NCI-H226 (cell line): Measurements from ENCODE around the gene VTI1B.
"Not testable (repeated sequence)": the region's sequence is repeated elsewhere in the genome, so short reads cannot be mapped to it uniquely, and the experiment has no call there.

Experiments
- DNase-seq: peaks from one replicate; pipeline ENCODE4 v3.0.0-alpha.2; 2015

Gene VTI1B

DNA sequence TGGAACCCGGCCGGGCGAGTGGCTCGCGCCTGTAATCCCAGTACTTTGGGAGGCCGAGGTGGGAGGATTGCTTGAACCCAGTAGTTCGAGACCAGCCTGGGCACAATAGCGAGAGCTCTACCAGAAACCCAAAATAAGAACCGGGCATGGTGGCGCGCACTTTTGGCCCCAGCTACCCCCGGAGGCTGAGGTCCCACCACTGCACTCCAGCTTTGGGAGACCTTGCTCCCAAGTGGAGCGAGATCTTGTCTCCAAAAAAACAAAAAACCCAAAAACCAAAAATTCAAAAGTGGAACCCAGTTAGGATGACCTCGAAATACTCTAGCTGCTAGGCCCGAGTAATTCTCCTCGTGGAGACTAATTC, 769 bp upstream of the VTI1B start:
- DNase-seq = no peak

DNA sequence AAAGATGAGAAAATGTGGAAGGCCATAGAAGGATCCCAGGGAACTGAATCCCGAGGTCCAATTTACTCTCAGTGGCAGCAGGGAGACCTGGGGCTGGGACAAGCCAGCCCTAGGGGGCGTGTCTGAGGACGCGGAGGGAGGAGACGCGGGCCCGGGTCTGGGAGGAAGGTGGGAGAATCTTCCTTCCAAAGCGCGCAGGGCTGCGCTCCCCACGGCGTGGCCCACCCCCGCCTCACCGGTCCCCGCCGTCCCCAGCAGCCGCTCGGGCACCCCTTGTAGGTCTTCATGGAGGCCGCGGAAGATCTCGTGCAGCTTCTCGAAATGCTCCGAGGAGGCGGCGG, 323 bp downstream of the VTI1B start:
- DNase-seq = peak; percentile 49

DNA sequence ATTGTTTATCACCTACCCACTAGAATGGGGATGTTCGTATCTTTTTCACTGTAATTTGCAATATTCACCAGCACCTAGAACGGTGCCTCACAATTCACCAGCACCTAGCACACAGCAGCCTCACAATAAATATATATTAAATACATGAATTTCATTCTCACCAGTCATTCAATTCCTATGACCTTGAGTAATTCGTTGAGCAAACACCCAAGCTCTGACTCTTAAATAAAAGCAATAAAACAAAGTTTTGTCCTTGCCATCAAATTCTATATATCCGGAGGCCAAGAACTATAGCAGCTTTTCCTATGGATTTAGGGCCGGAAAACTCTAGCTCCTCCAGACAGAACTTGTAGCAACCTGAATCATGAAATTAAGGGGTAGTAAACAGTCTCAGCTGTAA, 981 bp downstream of the VTI1B start:
- DNase-seq = no peak

DNA sequence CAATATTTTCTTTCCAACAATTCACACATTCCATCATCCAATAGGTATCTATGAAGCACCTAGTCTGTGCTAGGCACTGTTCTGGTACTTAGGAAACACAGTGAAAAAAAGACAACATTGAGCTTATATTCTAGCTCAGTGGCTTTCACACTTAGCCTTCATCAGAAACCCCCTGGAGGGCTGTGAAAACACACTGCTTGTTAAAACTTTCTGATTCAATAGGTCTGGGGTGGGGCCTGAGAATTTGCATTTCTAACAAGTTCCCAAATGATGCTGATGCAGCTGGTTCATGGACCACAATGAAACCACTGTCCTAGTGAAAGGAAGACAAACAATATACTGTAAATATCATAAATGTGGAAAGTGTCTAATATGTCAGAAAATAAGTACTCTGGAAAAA, 5.9 kb downstream of the VTI1B start:
- no peak for DNase-seq

DNA sequence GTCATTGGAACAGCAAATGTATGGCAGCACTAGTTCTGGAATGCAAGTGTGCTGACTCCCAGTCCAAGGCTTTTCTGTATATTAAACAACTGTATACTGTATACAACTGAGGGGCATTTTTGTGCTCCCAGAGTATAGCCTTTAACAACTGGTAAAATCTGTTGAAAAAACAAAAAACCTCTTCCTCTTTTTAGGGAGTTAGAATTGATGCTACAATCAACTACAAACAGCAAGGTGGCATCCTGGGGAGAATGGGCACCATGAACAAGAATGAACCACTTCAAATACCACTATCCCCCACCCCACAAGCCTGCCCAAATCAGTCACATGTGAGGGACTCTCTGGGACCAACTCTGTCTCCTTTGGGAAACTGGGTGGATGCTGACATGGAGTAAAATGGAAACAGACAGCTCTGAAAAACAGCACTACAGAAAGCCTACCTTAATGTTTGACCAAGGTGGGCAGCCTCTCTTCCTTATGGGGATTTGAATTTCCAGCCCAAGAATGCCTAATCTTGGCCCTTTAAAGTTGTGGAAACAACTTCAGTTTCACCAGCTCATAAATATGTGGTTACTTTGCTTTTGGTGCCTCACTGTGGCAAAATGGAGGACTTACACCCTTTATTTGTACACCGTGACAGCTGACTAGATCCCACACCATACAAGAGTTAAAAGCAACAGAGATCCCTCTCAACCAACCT, 7.5 kb downstream of the VTI1B start:
- DNase-seq = no peak

DNA sequence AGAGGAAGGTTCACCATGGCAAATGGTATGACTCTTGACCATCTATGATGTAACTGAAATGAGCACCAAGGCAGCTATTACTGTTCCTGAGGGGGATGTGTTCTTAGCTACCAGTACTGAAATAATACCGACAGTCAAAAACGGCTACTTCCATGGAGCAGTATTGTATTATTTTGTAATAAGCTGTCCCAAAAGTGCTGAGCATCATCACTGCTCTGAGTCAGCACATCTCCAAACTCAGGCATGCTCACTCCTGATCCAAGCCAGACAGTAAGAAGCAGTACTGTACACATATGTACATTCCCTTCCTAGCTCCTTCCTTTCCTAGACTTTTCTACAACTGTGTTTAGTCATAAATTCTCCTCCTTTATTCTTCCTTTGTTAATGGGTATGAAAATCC, 8.6 kb downstream of the VTI1B start:
- no peak for DNase-seq

DNA sequence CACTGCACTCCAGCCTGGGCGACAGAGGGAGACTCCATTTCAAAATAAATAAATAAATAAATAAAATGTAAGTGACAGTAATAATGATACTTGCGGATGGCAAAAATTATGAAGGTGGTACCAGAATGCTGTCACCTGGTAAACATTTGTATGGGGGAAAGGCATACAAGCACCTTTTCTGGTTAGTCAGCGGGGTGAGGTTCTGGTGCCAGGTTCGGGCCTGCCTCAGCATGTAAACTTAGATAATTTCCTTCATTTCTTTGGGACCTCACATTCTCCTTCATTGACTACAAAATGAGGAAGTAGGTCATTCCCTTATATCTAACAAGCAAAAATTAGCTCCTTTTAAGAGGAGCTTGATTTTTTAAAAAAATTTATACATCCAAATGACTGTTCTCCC, 10.8 kb downstream of the VTI1B start:
- no peak for DNase-seq

DNA sequence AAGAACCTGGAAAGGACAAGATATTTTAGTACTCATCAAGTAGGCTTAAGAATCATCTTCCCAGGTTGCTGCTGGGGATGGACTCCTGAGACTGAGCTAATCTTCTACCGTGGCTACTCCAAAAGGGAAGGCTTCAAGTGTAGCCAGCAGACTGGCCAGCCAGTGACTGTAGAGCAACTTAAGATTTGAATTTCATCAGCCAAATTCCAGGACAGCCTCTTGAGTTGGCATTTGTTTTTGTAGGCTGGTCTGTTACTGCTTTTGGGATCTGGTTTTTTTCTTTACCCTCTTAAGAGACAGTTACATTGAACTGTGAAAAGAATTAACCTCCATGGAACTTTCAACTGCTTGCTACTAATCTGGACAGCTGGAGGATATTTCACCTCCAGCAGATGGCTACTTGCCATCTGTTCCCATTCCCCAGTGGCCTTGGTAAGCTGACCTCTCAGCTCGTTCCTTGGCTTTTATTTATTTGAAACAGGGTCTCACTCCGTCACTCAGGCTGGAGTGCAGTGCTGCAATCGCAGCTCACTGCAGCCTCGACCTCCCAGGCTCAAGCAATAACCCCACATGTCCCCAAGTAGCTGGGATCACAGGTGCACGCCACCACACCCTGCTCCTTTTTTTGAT, 20.7 kb downstream of the VTI1B start:
- DNase-seq = no peak

DNA sequence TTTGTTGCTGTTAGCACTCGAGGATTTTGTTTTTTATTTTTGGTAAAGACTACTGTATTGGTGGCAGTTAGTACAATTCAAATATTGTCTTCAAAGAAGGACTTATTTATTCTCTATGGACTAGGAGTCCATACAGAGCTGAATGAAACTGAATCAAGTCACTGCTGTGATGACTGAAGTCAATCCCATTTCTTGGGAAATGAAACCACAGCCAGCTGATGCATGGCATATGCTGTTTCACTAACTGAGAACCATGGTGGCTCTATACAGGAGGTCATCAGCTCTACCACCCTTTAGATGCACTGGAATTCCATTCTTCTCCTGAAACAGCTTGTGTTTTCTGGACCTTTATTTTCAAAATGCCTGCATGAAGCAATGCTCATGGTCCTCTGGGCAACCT, 22.2 kb downstream of the VTI1B start:
- no peak for DNase-seq

DNA sequence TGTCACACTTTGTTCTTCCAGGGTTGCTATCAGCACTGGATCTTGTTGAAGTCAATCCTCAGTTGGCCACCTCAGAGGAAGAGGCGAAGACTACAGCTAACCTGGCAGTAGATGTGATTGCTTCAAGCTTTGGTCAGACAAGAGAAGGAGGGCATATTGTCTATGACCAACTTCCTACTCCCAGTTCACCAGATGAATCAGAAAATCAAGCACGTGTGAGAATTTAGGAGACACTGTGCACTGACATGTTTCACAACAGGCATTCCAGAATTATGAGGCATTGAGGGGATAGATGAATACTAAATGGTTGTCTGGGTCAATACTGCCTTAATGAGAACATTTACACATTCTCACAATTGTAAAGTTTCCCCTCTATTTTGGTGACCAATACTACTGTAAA, 23.7 kb downstream of the VTI1B start:
- peak; percentile 32 for DNase-seq

DNA sequence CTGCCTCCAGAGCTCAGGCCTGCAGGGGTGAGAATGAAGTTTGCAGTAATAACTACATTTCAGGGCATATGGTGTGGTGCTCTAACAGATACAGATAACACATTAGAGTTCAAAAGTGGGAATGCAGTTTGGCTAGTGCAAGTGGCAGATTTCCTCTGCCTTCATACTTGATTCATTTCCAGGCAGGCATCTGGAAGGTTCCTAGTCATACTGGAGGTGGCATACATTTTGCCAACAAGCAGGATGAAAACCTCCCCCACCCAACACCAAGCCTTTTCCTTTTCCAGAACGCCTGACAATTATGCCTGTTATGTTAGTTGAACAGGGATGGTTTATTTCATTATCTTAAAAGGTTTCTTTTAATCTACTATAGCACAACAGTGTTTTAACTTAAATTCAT, 24.3 kb downstream of the VTI1B start:
- no peak for DNase-seq

DNA sequence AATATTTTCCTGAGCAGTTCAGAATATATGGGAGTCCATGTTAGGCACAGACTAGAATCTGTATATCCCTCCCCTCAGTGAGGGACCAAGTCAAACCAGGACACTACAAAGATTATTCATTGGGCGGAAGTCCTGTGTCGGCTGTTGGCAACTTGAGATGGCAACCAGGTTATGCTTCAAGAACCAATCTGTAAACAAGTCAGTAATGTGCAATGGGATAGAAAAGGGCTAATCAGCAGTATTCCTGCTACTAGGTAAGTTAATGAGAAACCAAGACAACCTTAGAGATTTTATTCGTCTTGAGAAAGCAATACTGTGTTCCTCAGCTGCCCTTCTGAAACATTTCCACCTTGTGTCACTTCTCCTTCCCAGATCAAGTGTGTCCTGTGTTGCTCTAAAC, 28.3 kb downstream of the VTI1B start:
- DNase-seq = no peak

DNA sequence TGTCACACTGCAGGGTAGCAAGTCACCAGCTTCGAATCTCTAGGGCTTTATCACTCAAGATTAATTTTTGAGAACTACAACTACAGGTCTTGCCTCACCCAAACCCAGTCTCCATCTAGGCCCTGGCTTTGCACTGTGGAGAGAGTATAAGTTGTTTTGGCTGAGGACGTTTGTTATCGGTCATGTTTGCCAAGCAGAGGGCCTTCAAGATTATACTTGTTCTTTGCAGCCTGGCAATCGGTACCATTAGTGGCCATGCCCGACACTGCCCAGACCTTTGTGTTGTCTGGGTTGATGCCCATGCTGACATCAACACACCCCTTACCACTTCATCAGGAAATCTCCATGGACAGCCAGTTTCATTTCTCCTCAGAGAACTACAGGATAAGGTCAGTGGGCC, 29.0 kb downstream of the VTI1B start:
- no peak for DNase-seq

DNA sequence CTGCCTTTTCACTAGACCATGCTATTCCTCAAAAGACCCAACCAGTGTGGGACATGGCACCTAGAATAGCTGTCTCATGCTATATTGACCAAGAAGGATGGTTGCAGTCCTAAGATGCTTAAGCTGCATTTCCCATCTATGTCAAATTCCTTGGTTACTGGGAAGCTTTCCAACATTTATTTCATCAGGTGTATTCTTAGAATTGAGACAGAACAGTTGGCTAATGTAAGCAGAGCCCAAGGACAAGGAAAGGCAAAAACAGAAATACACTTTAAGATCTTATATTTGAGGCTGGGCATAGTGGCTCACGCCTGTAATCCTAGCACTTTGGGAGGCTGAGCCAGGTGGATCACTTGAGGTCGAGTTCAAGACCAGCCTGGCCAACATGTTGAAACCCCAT, 30.0 kb downstream of the VTI1B start:
- DNase-seq = peak; percentile 22

DNA sequence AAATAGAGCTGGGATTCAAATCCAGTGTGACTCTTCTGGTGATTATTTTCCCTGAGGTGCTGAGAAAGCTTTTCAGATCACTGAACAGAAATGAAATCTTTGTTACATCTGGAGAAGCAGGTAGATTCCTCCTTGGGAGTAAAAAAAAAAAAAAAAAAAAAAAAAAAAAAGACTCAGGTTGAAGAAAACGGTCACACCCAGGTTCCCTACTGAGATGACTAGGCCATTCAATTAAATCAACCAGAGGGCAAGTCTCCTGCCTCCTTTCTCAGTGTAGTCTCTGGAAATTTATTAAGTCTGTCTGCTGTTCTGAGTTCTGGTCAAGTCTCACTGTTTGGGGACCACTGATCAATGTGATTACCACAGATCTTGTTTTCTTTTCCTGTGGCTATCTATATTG, 30.7 kb downstream of the VTI1B start:
- no peak for DNase-seq

DNA sequence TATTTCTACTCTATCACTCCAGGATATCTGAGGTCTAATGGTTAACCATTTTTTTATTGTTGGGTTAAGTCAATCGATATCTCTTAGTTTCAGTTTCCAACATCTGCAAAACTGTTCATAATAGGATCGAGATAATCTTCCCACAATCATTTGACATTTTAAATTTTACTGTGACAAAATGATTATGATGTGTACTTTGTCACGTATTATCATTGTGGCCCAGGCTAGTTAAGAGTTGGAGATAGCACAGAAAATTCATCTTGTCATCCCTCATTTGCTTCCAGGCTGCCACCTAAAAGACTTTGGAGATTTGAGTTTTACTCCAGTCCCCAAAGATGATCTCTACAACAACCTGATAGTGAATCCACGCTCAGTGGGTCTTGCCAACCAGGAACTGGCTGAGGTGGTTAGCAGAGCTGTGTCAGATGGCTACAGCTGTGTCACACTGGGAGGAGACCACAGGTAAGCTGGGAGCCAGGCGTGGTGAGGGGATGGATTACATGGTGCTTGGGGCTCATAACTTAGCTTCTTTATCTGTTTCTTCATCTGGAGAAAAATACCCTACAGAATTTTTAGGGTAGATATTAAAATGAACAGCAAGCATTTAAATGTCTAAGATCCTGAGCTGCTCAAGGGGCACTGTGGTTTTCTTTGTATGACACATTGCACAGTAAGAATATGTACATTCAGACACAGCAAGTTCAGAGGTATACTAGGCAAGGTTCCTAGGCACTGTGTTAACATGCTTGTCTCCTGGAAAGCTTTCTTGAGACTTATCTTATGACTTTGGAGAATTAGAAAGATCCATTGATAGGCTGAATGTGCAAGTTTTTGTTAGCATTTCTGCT, 32.3 kb downstream of the VTI1B start:
- no peak for DNase-seq

DNA sequence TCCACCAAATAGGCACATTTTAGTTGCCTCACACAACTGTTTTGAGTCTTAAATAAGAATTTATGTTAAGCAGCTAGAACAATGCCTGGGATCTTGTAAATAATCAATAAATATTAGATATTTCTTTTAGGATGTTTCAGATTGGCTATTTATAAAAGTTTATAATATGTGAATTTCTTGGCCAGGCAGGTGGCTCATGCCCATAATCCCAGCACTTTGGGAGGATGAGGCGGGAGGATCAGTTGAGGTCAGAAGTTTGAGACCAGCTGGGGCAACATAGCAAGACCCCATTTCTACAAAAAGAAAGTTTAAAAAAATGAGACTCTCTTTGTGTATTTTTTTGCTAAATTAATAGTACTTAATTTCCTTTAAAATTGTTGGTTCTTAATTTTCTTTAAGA, 33.0 kb downstream of the VTI1B start:
- no peak for DNase-seq

DNA sequence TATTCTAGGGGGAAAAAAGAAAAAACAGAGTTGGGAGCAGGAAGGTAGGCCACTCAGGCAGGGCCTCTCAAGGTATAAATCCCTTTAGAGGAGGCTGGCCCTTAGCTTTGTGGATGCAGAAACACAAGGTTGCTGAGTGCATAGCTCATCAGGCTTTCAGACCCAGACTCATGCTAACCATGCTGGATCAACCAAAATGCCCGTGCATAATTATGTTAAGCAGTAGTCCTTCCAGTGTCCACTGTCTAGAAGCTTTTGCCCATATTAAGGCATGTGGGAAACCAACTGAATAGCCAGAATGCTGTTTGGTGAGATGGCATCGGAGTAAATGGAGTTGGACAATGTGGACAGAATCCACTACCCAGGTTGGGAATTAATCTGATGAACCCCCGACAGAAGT, 35.8 kb downstream of the VTI1B start:
- no peak for DNase-seq

DNA sequence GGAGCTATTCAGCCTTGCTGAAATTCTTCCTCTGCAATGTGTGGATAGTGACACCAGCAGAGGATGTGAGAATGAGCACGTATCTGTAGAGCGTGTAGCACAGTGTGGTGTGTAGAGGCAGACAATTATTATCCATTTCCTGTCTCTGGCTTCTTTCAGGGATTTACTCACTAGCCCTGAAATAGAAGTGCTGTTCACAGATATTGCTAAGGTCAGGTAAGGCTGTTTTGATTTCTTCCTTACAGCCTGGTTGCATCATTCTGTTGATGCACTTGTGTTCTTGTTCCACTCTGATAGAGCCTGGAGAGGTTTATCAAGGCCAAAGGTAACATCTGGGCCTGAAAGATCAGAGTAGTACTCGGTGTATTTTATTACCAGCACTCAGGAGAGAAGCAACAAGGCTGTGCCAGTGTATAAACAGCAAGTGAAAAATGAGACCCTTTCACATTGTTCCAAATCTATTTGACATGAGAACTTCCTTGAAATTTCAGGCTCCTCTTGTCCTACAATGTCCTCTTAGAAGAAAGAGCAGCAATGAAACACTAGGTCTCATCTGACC, 38.0 kb downstream of the VTI1B start:
- no peak for DNase-seq

DNA sequence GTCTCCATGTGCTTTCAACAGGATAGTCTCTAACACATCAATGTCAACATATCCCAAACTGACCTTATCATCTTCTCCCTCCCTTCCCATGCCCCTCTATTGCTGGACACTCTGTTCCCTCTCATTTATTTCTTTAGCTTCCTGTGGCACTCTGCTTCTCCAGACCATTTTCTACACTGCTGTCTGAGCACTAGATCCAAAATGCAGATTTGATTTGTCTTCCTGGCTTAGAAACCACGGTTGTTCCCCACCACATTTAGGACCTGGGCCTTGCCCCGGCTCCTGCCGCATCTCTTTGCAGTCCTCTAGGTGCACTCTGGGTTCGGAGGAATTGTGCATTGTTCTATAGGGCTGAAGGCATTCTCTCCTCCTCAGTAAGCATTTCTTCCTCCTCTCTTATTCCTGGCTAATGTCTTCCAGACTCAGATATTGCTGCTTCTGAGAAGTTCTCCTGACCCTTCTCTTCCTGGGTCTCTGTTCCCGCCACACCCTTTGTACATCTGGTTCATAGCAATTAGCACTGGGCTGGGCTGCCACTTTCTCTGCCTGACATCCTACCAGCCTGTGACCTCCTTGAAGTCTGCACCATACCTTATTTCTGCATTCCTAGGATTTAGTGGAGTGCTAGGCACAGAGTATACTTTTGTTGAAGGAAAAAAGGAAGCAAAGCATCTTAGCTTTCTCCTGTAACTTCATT, 40.8 kb downstream of the VTI1B start:
- no peak for DNase-seq

DNA sequence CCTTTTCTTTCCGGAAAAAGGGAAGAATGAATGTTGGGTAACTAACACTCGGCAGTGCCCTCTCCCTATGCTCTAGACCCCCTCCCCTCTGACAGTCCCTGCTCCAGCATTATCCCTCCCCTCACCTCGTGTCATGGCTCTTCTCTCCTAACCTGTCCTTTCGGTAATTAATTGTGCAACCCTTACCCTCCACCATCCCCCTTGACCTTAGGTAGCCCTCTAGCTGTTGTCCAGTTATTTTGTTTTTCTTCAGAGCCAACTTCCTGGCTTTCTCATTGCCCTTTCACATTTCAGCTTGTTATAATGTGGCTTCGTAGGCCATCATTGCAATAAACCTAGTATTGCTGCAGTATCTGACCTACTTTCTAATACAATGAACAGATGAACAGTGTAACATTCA, 43.5 kb downstream of the VTI1B start:
- DNase-seq = no peak

DNA sequence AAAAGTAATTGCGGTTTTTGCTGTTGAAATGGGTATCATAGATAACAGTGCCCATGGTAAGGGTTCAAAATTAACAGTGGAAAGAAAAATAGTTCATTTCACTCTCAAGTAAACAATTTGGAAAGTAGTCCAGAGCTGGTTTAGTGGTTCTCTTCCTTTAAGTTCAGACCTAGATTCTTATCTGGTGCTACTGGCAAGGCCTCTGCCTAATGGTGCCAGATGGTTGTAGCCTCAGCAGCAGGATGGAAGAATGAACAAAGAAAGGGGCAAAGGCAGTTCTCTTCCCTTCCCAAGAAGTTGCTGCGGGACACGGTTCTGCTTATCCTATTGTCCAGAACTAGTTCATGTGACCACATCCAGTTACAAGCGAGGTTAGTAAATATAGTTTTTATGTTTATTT, 44.2 kb downstream of the VTI1B start:
- no peak for DNase-seq

DNA sequence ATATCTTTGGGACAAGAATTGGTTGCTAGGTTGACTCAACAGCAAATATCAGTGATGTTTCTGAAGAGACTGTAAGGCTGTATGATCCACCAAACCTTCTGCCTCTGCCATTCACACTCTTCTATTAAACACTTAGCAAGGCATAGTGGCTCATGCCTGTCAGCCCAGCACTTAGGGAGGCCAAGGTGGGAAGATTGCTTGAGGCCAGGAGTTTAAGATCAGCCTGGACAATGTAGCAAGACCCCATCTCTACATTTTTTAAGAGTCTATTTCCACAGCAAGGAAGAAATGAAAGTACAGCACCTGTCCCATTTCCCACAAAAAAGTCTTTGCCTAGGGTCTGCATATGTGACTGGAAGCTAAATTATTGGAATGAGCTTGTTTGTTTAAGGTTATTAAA, 46.9 kb downstream of the VTI1B start:
- DNase-seq = no peak

DNA sequence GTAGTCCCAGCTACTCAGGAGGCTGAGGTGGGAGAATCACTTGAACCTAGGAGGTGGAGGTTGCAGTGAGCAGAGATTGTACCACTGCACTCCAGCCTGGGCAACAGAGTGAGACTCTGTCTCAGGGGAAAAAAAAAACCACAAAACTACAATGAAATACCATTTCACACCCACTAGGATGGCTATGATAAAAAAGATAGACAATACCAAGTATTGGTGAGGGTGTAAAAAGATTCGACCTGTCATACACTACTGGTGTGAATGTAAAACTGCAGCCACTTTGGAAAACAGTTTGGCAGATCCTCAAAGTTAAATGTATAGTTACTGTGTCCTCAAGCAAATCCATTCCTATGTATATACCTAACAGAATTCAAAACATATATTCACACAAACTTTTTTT, 48.3 kb downstream of the VTI1B start:
- DNase-seq = not testable (repeated sequence)
